C1 segment of cervical spinal cord (tissue), 14 donors: ENCODE results near the gene SYNJ2.

Experiments
- DNase-seq, 14 donors: peaks; one replicate each; lab custom pipeline; 2025; lab: John Stamatoyannopoulos, UW

The SYNJ2 gene

DNA sequence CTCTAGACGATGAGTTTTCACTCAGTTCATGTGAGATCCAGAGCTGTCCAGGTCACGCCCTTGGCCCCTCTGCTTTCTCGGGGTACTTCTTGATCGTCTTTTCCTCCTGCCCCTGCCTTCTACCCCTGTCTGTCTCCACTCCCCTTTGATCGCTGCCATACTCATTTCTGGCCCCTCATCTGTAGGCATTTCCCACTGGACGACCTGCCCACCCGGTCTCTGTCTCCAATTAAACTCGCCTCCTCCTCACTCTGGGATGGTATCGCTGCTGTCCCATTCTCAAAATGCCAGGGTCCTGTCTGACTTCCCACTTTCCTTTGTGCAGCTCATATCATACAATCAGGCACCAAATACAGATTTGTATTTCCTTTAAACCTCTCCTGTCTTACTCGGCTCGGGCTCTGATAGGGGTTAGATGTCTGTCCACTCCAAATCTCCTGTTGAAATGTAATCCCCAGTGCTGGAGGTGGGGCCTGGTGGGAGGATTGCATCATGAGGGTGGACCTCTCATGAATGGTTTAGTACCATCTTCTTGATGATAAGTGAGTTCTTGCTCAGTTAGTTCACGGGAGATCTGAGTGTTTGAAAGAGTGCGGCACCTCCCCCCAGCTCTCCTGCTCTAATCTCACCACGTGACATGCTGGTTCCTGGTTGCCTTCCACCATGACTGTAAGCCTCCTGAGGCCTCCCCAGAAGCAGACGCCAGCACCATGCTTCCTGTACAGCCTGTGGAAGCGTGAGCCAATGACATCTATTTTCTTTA, 3.5 kb upstream of the SYNJ2 start:
- DNase-seq = no peak

DNA sequence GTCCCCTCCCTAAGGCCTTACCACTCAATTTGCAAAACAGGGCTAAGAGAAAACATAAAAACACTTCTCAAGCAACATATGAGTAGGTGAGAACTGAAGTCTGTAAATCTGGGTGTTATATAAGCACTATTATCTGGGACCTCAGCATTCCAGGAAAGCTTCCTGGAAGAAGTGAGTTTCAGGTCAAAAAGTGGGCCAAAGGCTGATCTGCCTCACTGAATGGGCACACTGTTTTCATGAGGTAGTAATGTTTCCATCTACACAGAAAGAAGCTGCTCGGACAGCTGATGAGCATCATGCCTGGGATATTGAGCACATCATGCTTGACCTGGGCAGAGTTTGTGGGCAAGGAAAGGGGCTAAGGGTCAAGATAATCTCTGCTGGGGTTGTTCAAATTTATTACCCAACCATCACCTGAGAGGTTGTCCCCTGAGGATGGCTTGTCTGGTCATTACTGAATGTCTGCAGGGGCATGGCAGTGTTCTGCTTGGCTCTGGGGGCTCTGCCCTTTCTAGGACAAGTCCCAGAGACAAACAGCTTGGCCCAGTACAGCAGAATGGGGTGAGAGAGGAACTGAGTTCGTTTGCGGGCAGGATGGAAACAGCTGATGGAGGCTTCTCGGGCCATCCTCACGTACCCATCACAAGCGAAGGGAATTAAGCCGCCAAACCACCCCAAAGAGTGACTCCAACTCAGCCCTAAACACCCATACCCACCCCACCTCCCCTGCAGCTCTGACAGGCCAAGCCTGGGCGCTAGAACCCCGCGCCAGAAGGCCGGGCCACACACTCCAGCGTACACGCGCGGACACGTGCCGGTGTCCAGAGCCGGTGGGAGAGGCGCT, 1.2 kb upstream of the SYNJ2 start:
- no peak for DNase-seq

DNA sequence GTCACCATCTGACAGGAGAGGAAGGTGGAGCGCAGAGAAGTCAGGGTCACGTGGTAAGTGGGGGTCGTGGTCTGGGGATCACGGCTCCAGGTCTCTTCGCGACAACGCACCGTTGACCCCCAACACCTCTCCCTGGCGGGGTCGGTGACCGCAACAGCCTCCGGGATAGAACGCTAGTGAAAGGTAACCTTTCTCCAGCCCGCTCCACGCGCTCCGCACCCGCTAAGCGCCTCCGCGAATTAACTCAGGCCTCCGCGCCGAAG, 600 bp upstream of the SYNJ2 start:
- no peak for DNase-seq

GRCh38 chr6:157982102-157982562, 469 bp downstream of the SYNJ2 start:
- peak in 1 of 14 donors; percentile 47 for DNase-seq

GRCh38 chr6:157982563-157983405, 1.1 kb downstream of the SYNJ2 start:
- DNase-seq = peak in 1 of 14 donors; percentile 26

DNA sequence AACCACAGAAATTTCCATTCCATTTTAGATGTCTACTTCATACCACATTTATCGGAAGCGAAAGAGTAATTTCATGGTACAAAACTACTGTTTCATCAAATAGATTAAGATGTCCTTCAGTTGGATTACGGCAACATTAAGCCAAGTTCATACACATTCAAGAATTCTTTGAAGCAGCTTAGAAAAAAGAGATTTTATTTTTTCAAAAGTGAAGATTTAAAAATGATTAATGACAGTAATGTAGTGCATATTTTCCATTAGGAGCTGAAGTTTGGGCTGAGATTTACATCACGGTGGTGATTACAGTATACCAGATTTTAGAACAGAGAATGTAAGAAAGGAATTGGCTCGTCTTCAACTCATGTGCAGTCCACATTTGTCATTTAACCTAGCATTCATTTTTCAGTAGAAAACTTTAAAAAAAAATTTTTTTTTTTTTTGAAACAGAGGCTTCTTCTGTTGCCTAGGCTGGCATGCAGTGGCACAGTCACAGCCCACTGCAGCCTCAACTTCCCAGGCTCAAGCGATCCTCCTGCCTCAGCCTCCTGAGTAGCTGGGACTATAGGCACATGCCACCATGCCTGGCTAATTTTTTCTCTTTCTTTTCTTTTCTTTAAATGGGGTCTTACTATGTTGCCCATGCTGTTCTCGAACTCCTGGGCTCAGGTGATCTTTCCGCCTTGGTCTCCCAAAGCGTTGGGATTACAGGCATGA, 1.9 kb downstream of the SYNJ2 start:
- DNase-seq = no peak

- DNase-seq = no peak
Measured at GRCh38 chr6:157984128-157984527, 2.5 kb downstream of the SYNJ2 start.

DNA sequence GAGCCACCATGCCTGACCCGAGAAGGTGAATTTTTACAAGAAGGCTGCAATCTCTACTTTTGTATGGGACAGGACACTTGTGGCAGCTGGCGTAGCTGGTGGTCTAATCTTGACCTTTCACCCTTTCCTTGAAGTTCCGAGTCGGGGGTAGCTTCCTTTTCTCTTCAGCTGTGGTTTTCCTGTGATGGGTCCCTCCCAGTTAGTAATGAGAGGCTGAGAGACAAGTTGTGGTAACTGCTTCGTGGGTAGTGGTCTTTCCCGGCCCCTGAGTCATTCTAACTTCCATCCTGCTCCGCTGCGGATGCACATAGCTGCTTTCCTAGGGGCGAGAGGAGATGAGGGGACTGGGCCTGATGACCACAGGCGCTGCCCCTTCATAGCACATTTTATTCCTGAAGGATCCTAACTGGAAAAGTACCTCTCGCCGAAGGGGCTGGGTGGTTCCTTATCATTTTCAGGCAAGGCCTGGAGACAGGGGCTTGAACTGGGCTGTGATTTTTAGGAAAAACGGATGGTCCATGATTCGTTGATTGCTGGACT, 3.1 kb downstream of the SYNJ2 start:
- no peak for DNase-seq

GRCh38 chr6:157985378-157986155, 3.9 kb downstream of the SYNJ2 start:
- peak in 3 of 14 donors; percentile 36 to 43 (median 38) for DNase-seq

DNA sequence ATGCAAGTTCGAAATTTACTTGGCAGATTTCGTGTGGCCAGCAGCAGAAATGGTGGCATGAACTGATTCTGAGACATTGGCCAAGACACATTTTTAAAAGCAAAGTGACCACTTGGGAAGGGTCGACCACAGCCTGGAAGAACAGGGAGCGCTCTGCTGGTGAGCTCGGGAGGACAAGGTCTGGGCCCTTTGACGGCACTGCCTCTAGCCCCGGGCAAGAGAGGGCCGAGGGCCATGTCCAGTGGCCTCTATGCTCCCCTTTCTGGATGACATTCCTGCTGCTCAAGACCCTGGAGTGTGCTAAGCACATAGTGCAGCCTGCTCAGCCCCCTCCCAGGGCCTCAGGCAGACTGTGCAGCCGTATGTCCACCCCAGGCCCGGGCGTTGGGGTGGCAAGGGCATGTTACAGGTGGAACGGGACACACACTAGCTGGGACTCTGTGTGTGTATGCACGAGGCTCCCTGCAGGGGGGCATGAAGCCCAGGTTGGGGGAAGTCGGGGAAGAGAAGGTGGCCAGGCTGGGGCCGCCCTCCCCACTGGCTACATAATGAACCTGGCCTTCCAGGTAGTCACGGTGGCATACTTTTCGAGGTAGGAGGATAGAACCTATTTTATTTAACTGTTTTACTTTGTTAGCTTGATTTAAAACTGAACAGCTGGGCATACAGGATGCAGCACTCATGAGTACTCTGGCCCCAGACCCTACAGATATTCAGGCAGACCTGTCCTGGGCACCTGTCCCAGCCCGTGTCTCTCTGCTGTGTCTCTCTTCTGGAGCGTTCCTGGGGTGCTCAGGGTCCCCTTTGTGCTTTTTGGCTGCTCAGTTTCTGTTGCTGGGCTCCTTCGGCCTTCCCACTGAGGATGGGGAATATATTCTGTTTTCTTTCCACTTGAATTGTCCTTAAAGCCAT, 6.4 kb downstream of the SYNJ2 start:
- DNase-seq = no peak

DNA sequence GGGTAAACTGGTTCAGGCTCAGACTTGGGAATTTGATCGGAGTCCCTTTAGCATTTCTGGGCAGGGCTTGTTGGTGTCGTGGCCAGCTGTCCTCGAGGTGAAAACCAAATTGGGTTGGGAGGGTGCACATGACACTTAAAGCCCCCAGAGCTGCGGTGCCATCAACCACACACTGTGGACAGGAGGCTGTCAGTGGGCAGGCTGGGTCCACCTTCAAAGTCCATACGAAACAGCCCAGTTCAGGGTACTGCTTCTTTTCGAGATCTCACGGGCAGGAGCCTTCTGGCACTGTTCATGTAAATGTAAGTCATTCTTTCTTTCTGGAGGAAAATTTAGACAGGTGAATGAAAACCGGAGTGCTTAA, 7.0 kb downstream of the SYNJ2 start:
- no peak for DNase-seq

DNA sequence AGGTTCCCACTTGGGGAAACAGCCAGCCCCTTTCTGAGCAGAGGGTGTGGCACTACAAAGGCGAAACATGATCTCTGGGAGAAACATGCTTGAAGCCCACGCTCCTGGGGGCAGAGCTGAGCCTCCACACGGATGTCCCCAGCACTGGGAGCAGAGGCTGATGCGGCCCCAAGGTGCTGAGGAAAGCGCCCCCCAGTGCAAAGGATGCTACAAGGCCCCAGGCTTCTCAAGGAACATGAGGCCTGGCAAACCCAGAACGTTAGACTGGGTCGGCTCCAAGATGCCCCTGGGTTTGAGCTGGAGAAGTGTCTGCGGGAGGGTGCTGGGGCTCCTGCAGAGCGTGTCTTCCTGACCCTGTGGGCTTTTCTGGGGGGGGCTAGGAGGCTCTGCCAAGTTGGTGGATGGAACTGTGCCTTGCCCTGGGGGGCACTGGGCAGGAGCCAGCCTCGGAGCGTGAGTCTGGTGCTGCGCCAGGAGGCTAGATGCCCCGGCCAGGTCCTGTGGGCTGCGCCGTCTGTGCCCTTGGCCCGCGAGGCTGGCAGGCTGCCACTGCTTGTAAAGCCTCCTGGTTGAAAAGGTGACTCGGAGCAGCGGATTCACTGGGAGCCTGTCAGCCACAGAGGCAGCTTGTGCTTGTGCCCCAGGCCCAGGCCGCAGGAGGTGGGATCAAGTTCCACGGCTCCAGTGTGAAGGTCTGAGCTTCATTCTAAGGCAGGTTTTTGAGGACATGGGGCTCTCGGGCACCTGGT, 8.1 kb downstream of the SYNJ2 start:
- peak in 11 of 14 donors; percentile 38 to 95 (median 56) for DNase-seq

GRCh38 chr6:157990321-157991066, 8.8 kb downstream of the SYNJ2 start:
- DNase-seq = no peak

GRCh38 chr6:157991067-157991432, 9.4 kb downstream of the SYNJ2 start:
- DNase-seq = no peak

DNA sequence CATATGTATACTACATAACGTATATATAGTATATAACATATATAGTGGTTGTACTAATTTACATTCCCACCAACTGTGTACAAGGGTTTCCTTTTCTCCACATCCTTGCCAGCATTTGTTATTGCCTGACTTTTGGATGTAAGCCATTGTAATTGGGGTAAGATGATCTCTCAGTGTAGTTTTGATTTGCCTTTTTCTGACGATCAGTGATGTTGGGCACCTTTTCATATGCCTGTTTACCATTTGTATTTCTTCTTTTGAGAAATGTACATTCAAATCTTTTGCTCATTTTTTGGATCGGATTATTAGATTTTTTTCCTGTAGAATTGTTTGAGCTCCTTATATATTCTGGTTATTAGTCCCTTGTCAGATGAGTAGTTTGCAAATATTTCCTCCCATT, 11.4 kb downstream of the SYNJ2 start:
- no peak for DNase-seq

- peak in 8 of 14 donors; percentile 34 to 72 (median 54) for DNase-seq
Measured at GRCh38 chr6:157994125-157994795, 12.6 kb downstream of the SYNJ2 start.

GRCh38 chr6:157995458-157995857, 13.8 kb downstream of the SYNJ2 start:
- DNase-seq = no peak
